GM12892 (cell line): ENCODE measurements around the gene CEP164.

Experiments
- POLR2A ChIP-seq: IDR thresholded peaks from 2 replicates; pipeline ENCODE4 v1.6.1; 2011; ENCODE audit warnings: low read depth, low read length, control low read depth
- POLR2AphosphoS5 ChIP-seq: IDR thresholded peaks from 2 replicates; pipeline ENCODE4 v1.6.1; 2011; ENCODE audit warnings: low read depth, low read length, control low read depth

DNA sequence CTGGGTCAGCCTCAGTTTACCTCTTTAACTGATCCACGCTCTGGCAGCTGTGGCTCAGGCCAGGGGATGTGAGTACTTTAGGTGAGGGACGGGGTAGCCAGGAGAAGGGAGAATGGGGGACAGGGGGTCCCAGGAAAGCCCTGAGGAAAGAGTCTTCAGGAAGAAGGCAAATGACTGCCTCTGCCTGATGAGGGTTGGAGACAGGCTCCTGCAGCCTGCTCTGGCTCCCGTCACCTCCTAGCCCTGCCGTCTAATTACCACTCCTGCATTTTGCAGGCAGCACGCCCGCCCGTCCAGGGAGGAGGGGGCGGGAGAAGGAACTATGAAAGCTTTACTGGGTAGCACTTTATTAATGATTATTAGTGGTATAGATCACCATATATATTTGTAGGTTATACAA lies 116.6 kb downstream of the CEP164 start:
- TF ChIP-seq POLR2A: no peak
- TF ChIP-seq POLR2AphosphoS5: no peak
